Renal cortex interstitium (tissue), 15 donors: ENCODE results near the gene KRTAP6-3. TPM values are rescaled to one million over a fixed set of nuclear protein-coding genes. Genes with fewer than 3 reads are reported as not detected.

Experiments
- DNase-seq, 11 donors: peaks; one replicate each; pipeline ENCODE4 v3.0.0-alpha.2; 2013; ENCODE audit warnings: low read depth in 9 of 11, low spot score in 4 of 11; ENCODE audit errors: extremely low read depth in 1 of 11
- long read RNA-seq, 16 experiments: transcript quantifications; one replicate each; lab custom pipeline, GENCODE V29; 2026
- polyA plus RNA-seq, 3 donors: library from polyadenylated mRNA; unstranded; fragments of 120-200 nt; gene quantifications; one replicate each; pipeline ENCODE4 v1.2.1, GENCODE V29; 2013; ENCODE audit not compliant: insufficient read length in 3 of 3

KRTAP6-3 gene
- not detected for polyA plus RNA-seq
- long read RNA-seq, donor 1, result 0 reads
- long read RNA-seq, donor 2, result 0 reads
- long read RNA-seq, donor 3, result 0 reads
- long read RNA-seq, donor 4, result 0 reads
- long read RNA-seq, donor 5, result 0 reads
- long read RNA-seq, donor 6, result 0 reads
- long read RNA-seq, donor 7, result 0 reads
- long read RNA-seq, donor 8, result 0 reads
- long read RNA-seq, donor 9, result 0 reads
- long read RNA-seq, donor 10, partial matches to known transcripts, result 0 of 1 reads
- long read RNA-seq, donor 10, other reads (novel, unspliced or antisense), result 0 of 1 reads
- long read RNA-seq, donor 11, result 0 reads
- long read RNA-seq, donor 12, result 0 reads
- long read RNA-seq, donor 13, result 0 reads
- long read RNA-seq, donor 14, result 0 reads
- long read RNA-seq, donor 15, partial matches to known transcripts, result 0 of 1 reads
- long read RNA-seq, donor 15, other reads (novel, unspliced or antisense), result 0 of 1 reads
- long read RNA-seq, donor 16, result 0 reads

- DNase-seq, result no peak
Measured at GRCh38 chr21:30592140-30592539, at the start of gene KRTAP6-3. Gene KRTAP6-3, plus strand, starts transcription at chr21:30592440. Its CDS starts 6 bp downstream, at chr21:30592446.

GRCh38 chr21:30552782-30553181, 39.5 kb upstream of the KRTAP6-3 start:
- no peak for DNase-seq

GRCh38 chr21:30555095-30555494, 37.1 kb upstream of the KRTAP6-3 start:
- DNase-seq, result no peak

GRCh38 chr21:30561264-30561895, 30.9 kb upstream of the KRTAP6-3 start, which contains the start of gene KRTAP19-7:
Gene KRTAP19-7, minus strand, starts transcription at chr21:30561314. Its CDS starts 25 bp downstream, at chr21:30561289.
- DNase-seq, result no peak

GRCh38 chr21:30561957-30562356, 30.3 kb upstream of the KRTAP6-3 start:
- DNase-seq, result no peak

GRCh38 chr21:30563072-30563471, 29.2 kb upstream of the KRTAP6-3 start:
- DNase-seq, result no peak

GRCh38 chr21:30563630-30564029, 28.6 kb upstream of the KRTAP6-3 start:
- DNase-seq, result no peak

GRCh38 chr21:30567617-30568016, 24.6 kb upstream of the KRTAP6-3 start:
- DNase-seq, result no peak

GRCh38 chr21:30577766-30578165, 14.5 kb upstream of the KRTAP6-3 start:
- DNase-seq, result no peak

GRCh38 chr21:30579346-30579745, 12.9 kb upstream of the KRTAP6-3 start:
- DNase-seq, result no peak

- DNase-seq, result no peak
Measured at GRCh38 chr21:30580132-30580531, 12.1 kb upstream of the KRTAP6-3 start.

GRCh38 chr21:30582870-30583269, 9.4 kb upstream of the KRTAP6-3 start:
- no peak for DNase-seq

- DNase-seq, result no peak
Measured at GRCh38 chr21:30590297-30590696, 1.9 kb upstream of the KRTAP6-3 start, which contains the start of gene KRTAP22-2. Gene KRTAP22-2, minus strand, starts transcription at chr21:30590397.

GRCh38 chr21:30598802-30599201, 6.6 kb downstream of the KRTAP6-3 start, which contains the start of gene KRTAP6-2:
Gene KRTAP6-2, minus strand, starts transcription at chr21:30598902. Its CDS starts 28 bp downstream, at chr21:30598874.
- no peak for DNase-seq

- no peak for DNase-seq
Measured at GRCh38 chr21:30600787-30601186, 8.5 kb downstream of the KRTAP6-3 start, which contains the start of gene KRTAP22-1. Gene KRTAP22-1, plus strand, starts transcription at chr21:30601087.

GRCh38 chr21:30605968-30606367, 13.7 kb downstream of the KRTAP6-3 start:
- DNase-seq, result no peak

GRCh38 chr21:30612132-30612531, 19.9 kb downstream of the KRTAP6-3 start:
- no peak for DNase-seq

- no peak for DNase-seq
Measured at GRCh38 chr21:30613836-30614235, 21.6 kb downstream of the KRTAP6-3 start, which contains the start of gene KRTAP6-1. Gene KRTAP6-1, minus strand, starts transcription at chr21:30613930. Its CDS starts 26 bp downstream, at chr21:30613904.

GRCh38 chr21:30615199-30615598, 23.0 kb downstream of the KRTAP6-3 start:
- no peak for DNase-seq

GRCh38 chr21:30616125-30616524, 23.9 kb downstream of the KRTAP6-3 start, which contains the start of gene KRTAP20-1:
Gene KRTAP20-1, plus strand, starts transcription at chr21:30616425. Its CDS starts 30 bp downstream, at chr21:30616455.
- DNase-seq, result no peak
